ENCODE data around the gene CHD5. TPM values are rescaled to one million over a fixed set of nuclear protein-coding genes. Genes with fewer than 3 reads are reported as not detected.

CHD5 gene
- total RNA-seq, 4 donors from 2014 or later: 0.14 to 1.6 (median 1.2) TPM

DNA sequence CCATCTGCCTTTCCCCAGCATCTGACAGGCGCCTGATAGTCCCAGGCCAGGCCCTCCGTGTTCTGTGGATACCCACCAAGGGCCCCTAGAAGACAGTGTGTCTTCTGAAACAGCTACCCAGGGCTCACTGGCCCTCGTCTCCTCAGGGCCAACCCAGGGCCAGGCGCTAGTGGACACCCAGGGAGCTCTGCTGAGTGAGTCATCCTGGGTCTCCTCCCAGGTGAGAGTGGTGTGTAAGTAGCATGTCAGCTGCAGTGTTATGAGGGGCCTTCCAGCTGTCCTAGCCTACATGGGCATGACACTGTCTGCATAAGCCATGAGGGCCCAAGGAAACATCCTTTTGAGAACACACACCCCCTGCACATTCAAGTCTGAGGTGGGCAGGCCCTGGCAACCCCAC, 36.7 kb downstream of the CHD5 start:
- no peaks in the 10 kb centered on the region for H3K36me3 ChIP-seq
- in situ Hi-C loops (cut with MboI; ENCODE audit: low pct_ligation_motif_present in 1 of 4, low pct_unique_long_range_greater_than_20kb in 1 of 4, low sequenced_read_pairs in 3 of 4): no loop called here
- no peak for TF ChIP-seq POLR2AphosphoS5 (IDR thresholded peaks at IDR 0.05)
- TF ChIP-seq, protein P1, sequence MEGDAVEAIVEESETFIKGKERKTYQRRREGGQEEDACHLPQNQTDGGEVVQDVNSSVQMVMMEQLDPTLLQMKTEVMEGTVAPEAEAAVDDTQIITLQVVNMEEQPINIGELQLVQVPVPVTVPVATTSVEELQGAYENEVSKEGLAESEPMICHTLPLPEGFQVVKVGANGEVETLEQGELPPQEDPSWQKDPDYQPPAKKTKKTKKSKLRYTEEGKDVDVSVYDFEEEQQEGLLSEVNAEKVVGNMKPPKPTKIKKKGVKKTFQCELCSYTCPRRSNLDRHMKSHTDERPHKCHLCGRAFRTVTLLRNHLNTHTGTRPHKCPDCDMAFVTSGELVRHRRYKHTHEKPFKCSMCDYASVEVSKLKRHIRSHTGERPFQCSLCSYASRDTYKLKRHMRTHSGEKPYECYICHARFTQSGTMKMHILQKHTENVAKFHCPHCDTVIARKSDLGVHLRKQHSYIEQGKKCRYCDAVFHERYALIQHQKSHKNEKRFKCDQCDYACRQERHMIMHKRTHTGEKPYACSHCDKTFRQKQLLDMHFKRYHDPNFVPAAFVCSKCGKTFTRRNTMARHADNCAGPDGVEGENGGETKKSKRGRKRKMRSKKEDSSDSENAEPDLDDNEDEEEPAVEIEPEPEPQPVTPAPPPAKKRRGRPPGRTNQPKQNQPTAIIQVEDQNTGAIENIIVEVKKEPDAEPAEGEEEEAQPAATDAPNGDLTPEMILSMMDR (IDR thresholded peaks at IDR 0.05): no peak
- no peak for TF ChIP-seq POLR2A (IDR thresholded peaks at IDR 0.05)
- no peak for TF ChIP-seq EP300 (IDR thresholded peaks at IDR 0.05; ENCODE audit: low read depth)
- no peak overlapping the region for H3K27ac ChIP-seq
- peaks cover 0 to 3% (median 1%) of the 10 kb centered on the region in 4 donors for H3K4me1 ChIP-seq
- WGBS, 2 donors (ENCODE audit: low coverage in 1 of 2): 95% methylated on average over 3 of the region's 4 CpGs; no CpG with 5 or more reads in 1 of the 2 donors
- intact Hi-C loops (cut with DNase I; ENCODE audit: low total_unique reads): no loop called here
- H3K9me3 ChIP-seq: no peaks in the 10 kb centered on the region
- peaks cover 21% of the 10 kb centered on the region for H3K27me3 ChIP-seq
- no peak for DNase-seq
- no peak overlapping the region for H3K4me3 ChIP-seq

DNA sequence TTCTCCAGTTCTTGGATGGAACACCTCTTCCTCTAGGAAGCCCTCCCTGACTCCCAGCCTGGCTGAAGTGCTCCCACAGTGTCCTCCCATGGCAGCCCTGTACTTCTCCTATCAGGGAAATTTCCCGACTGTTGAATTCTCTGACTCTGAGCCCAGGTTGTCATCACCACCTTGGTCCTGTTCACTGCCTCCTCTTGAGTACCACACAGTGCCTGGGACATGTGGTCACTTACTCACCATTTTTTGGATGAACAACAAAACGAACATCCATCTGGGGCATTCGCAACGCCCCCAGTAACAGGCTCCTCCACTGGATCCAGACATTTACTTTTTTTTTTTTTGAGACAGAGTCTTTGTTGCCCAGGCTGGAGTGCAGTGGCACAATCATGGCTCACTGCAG, 37.4 kb downstream of the CHD5 start:
- in situ Hi-C loops (cut with MboI; ENCODE audit: low pct_ligation_motif_present in 1 of 4, low pct_unique_long_range_greater_than_20kb in 1 of 4, low sequenced_read_pairs in 3 of 4): no loop called here
- H3K4me1 ChIP-seq: no peaks in the 10 kb centered on the region
- H3K27ac ChIP-seq: no peak overlapping the region
- no peak overlapping the region for H3K4me3 ChIP-seq
- H3K9me3 ChIP-seq: no peaks in the 10 kb centered on the region
- no peak for TF ChIP-seq POLR2AphosphoS5 (IDR thresholded peaks at IDR 0.05)
- TF ChIP-seq, protein P1 (IDR thresholded peaks at IDR 0.05): no peak
- TF ChIP-seq EP300 (IDR thresholded peaks at IDR 0.05; ENCODE audit: low read depth): no peak
- no peak for TF ChIP-seq POLR2A (IDR thresholded peaks at IDR 0.05)
- no peaks in the 10 kb centered on the region for H3K36me3 ChIP-seq
- intact Hi-C loops (cut with DNase I; ENCODE audit: low total_unique reads): no loop called here
- 82% methylated on average over 4 of the region's 4 CpGs; no CpG with 5 or more reads in 1 of the 2 donors for WGBS, 2 donors (ENCODE audit: low coverage in 1 of 2)
- DNase-seq: no peak
- peaks cover 14% of the 10 kb centered on the region for H3K27me3 ChIP-seq

DNA sequence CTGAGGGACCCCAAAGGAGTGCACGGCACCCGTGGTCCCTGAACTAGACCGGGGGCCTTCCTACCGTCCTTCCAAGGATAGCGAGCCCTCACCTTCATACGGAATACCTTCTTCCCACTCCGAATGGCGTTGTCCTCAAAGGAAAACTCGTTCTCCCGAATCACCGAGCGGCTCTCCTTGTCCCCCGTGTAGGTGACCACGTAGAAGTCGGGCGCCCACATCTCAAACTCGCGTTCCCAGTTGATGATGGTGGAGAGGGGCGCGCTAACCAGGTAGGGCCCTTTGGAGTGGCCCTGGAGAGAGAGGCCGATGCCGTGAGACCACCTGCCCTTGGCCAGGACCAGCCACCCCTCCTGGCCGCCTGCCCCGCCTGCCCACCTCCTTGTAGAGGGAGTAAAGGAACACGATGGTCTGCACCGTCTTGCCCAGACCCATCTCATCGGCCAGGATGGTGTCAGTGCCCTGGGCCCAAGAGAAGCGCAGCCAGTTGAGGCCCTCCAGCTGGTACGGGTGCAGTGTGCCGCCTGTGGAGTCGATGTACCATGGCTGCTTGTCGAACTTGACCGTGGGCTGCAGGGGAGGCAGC, 38.0 kb downstream of the CHD5 start:
- no peaks in the 10 kb centered on the region for H3K4me1 ChIP-seq
- no peak overlapping the region for H3K4me3 ChIP-seq
- WGBS, 2 donors (ENCODE audit: low coverage in 1 of 2): 96 to 100% methylated on average over 1 to 33 of the region's 33 CpGs
- H3K27ac ChIP-seq: no peak overlapping the region
- H3K9me3 ChIP-seq: no peaks in the 10 kb centered on the region
- no peak for TF ChIP-seq EP300 (IDR thresholded peaks at IDR 0.05; ENCODE audit: low read depth)
- TF ChIP-seq POLR2A (IDR thresholded peaks at IDR 0.05): no peak
- TF ChIP-seq, protein P1 (IDR thresholded peaks at IDR 0.05): no peak
- TF ChIP-seq POLR2AphosphoS5 (IDR thresholded peaks at IDR 0.05): no peak
- in situ Hi-C loops (cut with MboI; ENCODE audit: low pct_ligation_motif_present in 1 of 4, low pct_unique_long_range_greater_than_20kb in 1 of 4, low sequenced_read_pairs in 3 of 4): no loop called here
- no peaks in the 10 kb centered on the region for H3K36me3 ChIP-seq
- DNase-seq: no peak
- intact Hi-C loops (cut with DNase I; ENCODE audit: low total_unique reads): no loop called here
- H3K27me3 ChIP-seq: peaks cover 8% of the 10 kb centered on the region

DNA sequence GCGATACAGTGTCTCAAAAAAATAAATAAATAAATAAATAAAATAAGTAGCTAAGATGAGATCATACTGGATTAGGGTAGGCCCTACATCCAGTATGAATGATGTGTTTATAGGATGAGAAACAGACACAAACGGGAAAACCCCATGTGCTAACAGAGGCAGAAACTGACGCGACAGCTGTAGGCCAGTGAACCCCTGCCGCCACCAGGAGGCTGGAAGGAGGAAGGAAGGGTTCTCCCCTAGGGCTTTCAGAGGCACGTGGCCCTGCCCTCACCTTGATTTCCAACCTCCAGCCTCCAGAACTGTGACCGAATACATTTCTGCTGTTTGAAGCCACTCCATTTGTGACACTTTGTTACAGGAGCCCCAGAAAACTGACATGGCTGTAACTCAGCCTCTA, 38.5 kb downstream of the CHD5 start:
- intact Hi-C loops (cut with DNase I; ENCODE audit: low total_unique reads): no loop called here
- whole genome bisulfite sequencing, 2 donors (ENCODE audit: low coverage in 1 of 2): 23 to 32% methylated on average over 4 to 7 of the region's 7 CpGs
- Histone ChIP-seq H3K27me3 (peaks cover 3% of the 10 kb centered on the region), H3K9me3 (no peaks in the 10 kb centered on the region), H3K4me1 (no peaks in the 10 kb centered on the region), H3K27ac (no peak overlapping the region), H3K4me3 (no peak overlapping the region), H3K36me3 (no peaks in the 10 kb centered on the region)
- in situ Hi-C loops (cut with MboI; ENCODE audit: low pct_ligation_motif_present in 1 of 4, low pct_unique_long_range_greater_than_20kb in 1 of 4, low sequenced_read_pairs in 3 of 4): no loop called here
- TF ChIP-seq POLR2A (IDR thresholded peaks at IDR 0.05) (no peak), EP300 (IDR thresholded peaks at IDR 0.05; ENCODE audit: low read depth) (no peak), POLR2AphosphoS5 (IDR thresholded peaks at IDR 0.05) (no peak)
- TF ChIP-seq, protein P1 (IDR thresholded peaks at IDR 0.05): no peak
- DNase-seq: no peak
